Stimulated activated CD8-positive, alpha-beta memory T cell treated with anti-CD3 and anti-CD28 coated beads, Interleukin-15, amount 100 ng/mL, for 24 hours (primary cell): ENCODE results near the gene DBN1.
A peak's percentile ranks its signal among the peaks of the same experiment; 100 is the strongest.

Source experiments
- DNase-seq: peaks from one replicate; pipeline ENCODE4 v3.0.0-alpha.2; 2020; ENCODE audit warnings: low read depth

Gene DBN1

DNA sequence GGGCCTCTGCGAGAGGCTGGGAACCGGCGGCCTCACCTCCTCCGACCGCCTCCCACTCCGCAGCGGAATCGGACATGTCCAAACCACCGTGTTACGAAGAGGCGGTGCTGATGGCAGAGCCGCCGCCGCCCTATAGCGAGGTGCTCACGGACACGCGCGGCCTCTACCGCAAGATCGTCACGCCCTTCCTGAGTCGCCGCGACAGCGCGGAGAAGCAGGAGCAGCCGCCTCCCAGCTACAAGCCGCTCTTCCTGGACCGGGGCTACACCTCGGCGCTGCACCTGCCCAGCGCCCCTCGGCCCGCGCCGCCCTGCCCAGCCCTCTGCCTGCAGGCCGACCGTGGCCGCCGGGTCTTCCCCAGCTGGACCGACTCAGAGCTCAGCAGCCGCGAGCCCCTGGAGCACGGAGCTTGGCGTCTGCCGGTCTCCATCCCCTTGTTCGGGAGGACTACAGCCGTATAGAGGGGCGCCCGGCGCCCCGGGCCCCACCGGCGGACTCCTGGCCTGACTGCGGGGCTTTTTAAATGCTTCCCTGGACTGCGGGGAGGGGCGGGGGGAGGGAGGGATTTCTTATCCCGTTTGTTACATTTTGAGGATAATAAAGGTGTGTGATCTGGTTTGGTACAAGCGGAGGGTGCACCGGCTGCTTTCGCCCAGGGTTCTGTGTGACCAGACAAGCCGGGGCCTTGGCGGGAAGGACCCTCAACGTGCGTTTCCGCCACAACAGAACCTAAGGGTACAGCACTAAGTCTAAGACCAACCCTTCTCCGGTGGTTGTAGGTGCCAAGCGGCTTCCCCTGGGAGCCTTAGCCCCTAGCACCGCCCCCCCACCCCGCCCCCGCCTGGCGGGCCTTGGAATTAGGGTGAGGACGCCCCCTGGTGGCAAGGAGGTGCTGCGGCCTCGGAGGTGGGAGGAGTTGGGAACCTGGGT is 17.5 kb downstream of the DBN1 start:
- DNase-seq = peak; percentile 98

DNA sequence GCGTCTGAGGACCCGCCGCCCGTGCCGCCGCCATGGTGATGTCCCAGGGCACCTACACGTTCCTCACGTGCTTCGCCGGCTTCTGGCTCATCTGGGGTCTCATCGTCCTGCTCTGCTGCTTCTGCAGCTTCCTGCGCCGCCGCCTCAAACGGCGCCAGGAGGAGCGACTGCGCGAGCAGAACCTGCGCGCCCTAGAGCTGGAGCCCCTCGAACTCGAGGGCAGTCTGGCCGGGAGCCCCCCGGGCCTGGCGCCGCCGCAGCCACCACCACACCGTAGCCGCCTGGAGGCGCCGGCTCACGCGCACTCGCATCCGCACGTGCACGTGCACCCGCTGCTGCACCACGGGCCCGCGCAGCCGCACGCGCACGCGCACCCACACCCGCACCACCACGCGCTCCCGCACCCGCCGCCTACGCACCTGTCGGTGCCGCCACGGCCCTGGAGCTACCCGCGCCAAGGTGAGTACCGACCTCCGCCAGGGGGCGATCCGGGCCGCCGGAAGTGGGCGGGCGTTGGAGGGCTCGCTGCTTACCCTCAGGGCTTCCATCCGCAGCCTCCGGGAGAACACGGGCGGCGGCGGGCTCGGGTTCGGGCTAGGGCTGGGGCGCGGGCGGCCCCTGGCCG is 18.3 kb downstream of the DBN1 start:
- peak; percentile 89 for DNase-seq

- peak; percentile 99 for DNase-seq
These were observed 18.9 kb downstream of the DBN1 start for GRCh38 chr5:177454397-177455035.

GRCh38 chr5:177453852-177454396 is 19.5 kb downstream of the DBN1 start:
- no peak for DNase-seq

- DNase-seq = no peak
These were observed 20.5 kb downstream of the DBN1 start for GRCh38 chr5:177452688-177453638.

GRCh38 chr5:177450667-177451424 is 22.6 kb downstream of the DBN1 start:
- no peak for DNase-seq

DNA sequence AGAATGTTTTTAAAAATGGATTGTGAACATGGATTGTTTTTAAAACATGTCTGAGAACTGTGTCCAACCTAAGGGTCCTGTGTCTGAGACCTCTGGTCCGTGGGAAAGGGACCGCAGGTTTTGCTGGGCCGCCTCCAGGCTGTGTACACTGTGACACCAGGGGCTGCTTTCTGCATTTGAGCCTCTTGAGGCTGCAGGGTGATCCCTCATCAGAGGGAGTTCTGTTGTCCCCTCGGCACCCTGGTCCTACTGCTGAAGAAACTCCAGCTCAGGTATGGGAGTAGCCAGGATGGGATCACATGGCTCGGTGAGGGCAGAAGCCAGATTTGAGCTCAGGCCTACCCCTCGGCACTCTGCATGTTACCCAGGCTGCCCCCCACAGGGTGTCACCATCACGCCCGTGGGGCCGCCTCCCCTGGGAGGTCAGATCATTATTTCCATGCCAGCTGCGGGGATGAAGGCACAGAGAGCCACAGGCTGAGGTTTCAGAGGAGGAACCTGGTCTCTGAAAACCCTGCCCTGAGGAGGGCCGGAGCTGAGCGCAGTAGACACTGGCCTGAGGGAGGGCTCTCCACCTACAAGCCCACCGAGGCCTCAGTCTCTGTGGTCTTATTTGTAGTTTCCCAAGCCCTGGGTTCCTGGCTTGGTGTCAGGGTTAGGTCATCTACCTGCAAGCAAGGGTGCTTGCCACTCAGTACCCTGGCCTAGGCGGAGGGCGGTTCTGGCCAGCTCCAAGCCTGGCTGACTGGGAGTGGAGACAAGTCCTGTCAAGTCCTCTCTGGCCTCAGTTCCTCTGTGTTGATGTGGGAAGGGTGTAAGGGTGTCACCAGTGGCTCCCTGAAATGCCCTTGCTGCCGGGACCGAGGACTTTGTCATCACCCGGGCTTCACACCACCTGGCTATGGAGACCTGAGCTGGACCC is 24.0 kb downstream of the DBN1 start:
- no peak for DNase-seq

DNA sequence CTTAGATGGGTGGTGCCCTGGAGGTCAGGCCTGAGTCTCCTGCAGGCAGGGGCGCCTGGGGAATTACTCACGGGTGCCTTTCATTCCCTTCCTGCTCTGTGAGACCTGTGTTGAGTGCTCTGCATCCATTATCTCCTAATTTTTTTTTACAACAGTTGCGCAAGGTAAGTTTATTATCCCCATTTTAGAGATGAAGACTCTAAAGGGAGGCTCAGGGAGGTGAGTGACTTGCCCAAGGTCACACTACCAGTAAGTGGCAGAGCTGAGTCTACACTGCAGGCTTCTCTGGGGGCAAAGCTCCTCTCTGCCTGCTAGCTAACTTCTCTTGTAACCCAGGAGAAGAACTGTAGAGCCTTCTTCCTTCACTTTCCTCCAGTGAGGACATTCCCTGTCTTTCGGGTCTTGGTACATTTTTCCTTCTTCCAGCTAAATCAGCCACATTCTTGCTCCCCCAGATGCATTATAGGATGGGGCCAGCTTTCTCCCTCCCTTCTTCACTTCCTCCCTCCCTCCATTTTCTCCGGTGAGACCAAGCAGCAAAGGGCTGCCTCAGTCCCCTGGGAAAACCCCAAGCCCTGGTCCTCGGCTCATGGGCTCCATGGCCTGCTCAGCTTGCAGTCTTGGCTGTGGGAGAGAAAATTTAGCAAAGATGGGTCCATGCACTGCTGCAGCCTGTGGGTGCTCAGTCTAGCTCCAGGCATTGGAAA is 25.0 kb downstream of the DBN1 start:
- no peak for DNase-seq

- DNase-seq = no peak
These were observed 25.7 kb downstream of the DBN1 start for GRCh38 chr5:177447611-177448243.

DNA sequence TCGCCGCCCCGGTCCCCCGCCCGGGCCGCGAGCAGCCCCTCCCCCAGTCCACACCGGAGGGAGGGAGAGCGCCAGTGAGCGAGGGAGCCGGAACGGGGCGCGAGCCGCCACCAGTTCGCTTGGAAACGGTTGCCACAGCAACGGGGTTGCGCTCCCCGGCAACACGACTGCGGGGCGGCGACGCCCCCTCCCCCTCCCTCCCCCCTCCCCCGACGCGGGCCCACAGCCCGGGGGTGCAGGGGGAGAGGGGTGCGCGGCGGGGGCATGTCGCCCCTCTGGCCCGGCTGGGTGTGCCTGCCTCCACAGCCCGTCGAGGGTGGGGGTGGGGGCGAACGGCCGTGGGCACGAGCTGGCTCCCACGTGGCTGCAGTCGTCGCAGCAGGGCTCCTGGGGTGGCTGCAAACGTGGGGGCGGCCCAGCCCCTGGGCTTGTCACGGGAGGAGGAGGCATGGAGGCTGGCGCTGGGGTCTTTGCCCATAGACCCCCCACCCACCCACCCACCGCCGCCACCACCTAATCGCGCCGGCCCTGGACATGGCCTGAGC is 26.3 kb downstream of the DBN1 start:
- no peak for DNase-seq

DNA sequence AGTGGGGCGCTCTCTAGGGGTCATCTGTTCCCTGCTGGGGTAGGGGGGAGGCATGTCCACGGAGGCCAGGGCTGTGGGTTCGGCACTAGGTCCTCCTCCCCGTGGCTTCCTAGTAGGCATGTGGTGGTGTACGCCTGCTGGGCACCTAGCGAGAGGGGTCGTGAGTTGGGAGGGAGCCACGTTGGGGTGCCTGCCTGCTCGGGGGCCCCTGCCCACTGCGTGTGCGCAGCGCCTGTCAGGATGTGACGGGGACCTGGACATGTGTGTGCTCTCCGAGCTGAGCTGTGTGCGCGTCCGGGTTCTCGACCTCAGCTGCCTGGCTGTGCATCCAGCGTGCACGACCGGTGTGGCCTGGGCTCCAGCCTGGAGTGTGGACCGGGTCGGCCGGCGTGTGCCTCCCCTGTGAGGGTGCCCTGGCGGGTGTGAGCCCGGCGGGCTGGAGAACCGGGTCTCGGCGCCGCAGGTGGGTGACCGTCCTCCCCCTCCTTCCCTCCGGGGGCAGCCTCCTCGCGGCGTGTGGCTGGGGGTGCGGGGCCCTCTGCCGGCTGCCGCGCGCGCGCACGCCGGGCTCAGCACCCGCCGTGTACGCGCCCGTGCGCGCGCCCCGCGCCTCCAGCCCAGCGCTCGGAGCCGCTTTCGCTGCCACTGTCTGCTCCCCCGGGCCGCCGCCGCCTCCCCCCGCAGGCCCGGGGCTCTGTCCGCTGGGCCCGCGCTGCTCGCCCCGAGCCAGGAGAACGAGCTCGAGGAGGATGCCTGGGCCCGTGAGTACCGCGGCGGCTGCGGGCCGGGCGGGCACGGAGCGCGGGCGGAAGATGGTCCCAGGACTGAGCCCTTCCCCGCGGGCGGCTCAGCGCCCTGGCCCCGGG is 27.0 kb downstream of the DBN1 start, which contains the start of gene PRR7:
PRR7 (plus strand) TSS at position 615 of the 866 bp plus-strand sequence. CDS start 8,254 bp downstream, outside the sequence.
- DNase-seq = no peak

DNA sequence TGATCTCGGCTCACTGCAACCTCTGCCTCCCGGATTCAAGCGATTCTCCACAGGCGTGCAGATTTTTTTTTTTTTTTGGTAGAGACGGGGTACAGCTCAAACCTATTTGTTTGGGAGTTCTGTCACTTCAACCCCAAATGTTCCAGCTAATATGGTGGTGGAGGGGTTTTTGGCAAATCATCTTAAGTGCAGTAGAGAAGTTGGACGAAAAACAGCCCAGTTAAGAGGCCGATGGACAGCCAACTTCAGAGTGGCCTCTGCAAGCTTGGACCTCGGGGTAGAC is 27.6 kb downstream of the DBN1 start:
- no peak for DNase-seq

GRCh38 chr5:177445052-177445916 is 28.1 kb downstream of the DBN1 start:
- DNase-seq = no peak

DNA sequence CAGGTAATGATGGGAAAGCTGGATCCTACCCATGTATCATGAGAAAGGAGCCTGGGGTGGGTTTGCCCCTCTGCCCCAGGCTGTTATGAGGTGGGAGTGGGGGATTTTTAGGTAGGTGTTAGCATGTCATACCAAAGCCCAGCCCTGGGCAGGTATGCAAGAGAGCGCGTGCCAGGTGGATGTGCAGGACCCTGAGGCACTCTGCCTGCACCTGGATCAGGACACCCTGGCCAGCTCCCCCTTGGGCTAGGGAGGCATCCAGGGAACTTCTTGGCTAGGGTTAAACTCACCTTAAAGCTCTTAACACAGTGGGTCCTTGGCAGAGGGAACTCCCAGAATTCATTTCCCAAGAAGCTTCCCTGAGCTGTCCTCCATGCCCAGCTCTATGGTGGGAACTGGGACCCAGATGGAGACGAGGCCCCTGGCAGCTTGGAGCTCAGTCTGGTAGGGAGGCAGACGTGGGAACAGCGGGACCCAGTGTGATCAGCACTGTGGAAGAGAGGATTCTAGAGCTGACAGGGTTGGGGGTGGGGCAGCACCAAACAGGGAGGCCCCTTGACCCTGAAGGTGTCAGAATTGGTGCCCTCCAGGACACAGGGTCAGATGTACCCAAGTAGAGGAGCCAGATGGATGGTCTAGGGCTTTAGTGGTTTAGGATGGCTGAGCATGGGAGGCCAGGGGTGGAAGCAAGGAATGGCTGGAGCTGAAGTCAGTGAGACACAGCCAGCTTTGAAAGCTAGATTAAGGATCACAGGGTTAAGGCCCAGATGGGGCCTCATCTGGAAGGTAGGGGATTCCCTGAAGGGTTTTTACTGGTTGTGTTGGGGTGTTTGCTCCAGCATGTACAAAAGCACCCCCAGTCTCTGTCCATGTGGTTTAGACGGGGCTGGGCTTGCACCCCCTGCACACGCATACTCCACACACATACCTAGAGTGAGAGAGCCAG is 29.1 kb downstream of the DBN1 start:
- DNase-seq = no peak
